ENCODE data around the gene HECA.

- TF ChIP-seq TAF1 (IDR thresholded peaks at IDR 0.05; ENCODE audit: low read depth) (no peak), EP300 (IDR thresholded peaks at IDR 0.05; ENCODE audit: borderline replicate concordance) (no peak), NFIC (IDR thresholded peaks at IDR 0.05) (no peak), YY1 (IDR thresholded peaks at IDR 0.05; ENCODE audit: low read depth) (no peak), ZBTB7A (IDR thresholded peaks at IDR 0.05; ENCODE audit: low read depth) (no peak)
- TF ChIP-seq, protein P1, sequence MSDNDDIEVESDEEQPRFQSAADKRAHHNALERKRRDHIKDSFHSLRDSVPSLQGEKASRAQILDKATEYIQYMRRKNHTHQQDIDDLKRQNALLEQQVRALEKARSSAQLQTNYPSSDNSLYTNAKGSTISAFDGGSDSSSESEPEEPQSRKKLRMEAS (IDR thresholded peaks at IDR 0.05), result no peak
Measured at GRCh38 chr6:139108378-139108777, 26.5 kb upstream of the HECA start.

Data from Ishikawa (cell line).